ENCODE results near the gene SFXN2. TPM values are rescaled to one million over a fixed set of nuclear protein-coding genes. Genes with fewer than 3 reads are reported as not detected.

The SFXN2 gene
- total RNA-seq, 2 experiments from 2014 or later, result 38.1 to 45.1 TPM

GRCh38 chr10:102696736-102697135 lies 17.7 kb upstream of the SFXN2 start:
- Histone ChIP-seq H3K4me2 (ENCODE audit: low read length) (no peak overlapping the region), H3K9me3 (ENCODE audit: low read length) (no peaks in the 10 kb centered on the region), H2AFZ (ENCODE audit: low read length) (no peak overlapping the region), H3K36me3 (ENCODE audit: insufficient read depth, low read length) (peaks cover 49% of the 10 kb centered on the region), H3K9me2 (ENCODE audit: insufficient read depth, low read length) (no peaks in the 10 kb centered on the region), H3K4me3 (ENCODE audit: low read depth, low read length, poor library complexity, severe bottlenecking) (no peak overlapping the region), H3K4me1 (ENCODE audit: insufficient read depth, low read length, poor library complexity, severe bottlenecking) (no peaks in the 10 kb centered on the region), H4K20me1 (ENCODE audit: insufficient read depth, low read length) (no peaks in the 10 kb centered on the region), H3K27ac (ENCODE audit: low read depth, low read length, poor library complexity, severe bottlenecking) (no peak overlapping the region), H3K79me2 (ENCODE audit: insufficient read depth, low read depth, low read length) (no peaks in the 10 kb centered on the region)
- TF ChIP-seq CTCF (conservative IDR thresholded peaks at IDR 0.05; ENCODE audit: low read length) (no peak), EZH2phosphoT487 (IDR thresholded peaks at IDR 0.05; ENCODE audit: borderline replicate concordance, low read depth, low read length) (no peak)
- no TSS peak for BruUV-seq (replicated peaks)
- ChIA-PET POLR2A (interaction anchor here (0.9 kb wide), 1 partner anchor 14 kb away, joined by 8 read pairs; no protein-coding TSS in a partner anchor), CTCF (ENCODE audit: unreplicated experiment) (no interaction called here)
- intact Hi-C loops (cut with micrococcal nuclease; ENCODE audit: unreplicated experiment), result no loop called here
- no peak for DNase-seq (ENCODE audit: low spot score)

- no peak for DNase-seq (ENCODE audit: low spot score)
- POLR2A ChIA-PET, result interaction anchor here (0.9 to 1.6 kb wide), 5 partner anchors 11 to 267 kb away, joined by 3 to 6 read pairs (median 4); partner anchors contain the start of gene CUEDC2
Observed at GRCh38 chr10:102698894-102699293, 15.5 kb upstream of the SFXN2 start.

More at GRCh38 chr10:102698894-102699293, 15.5 kb upstream of the SFXN2 start:
- peaks cover 46% of the 10 kb centered on the region for H3K36me3 ChIP-seq (ENCODE audit: insufficient read depth, low read length)
- H3K4me3 ChIP-seq (ENCODE audit: low read depth, low read length, poor library complexity, severe bottlenecking), result no peak overlapping the region
- no peaks in the 10 kb centered on the region for H4K20me1 ChIP-seq (ENCODE audit: insufficient read depth, low read length)
- no peaks in the 10 kb centered on the region for H3K9me3 ChIP-seq (ENCODE audit: low read length)
- no peak overlapping the region for H2AFZ ChIP-seq (ENCODE audit: low read length)
- no peaks in the 10 kb centered on the region for H3K9me2 ChIP-seq (ENCODE audit: insufficient read depth, low read length)
- CTCF ChIA-PET (ENCODE audit: unreplicated experiment), result no interaction called here
- intact Hi-C loops (cut with micrococcal nuclease; ENCODE audit: unreplicated experiment), result no loop called here
- no peak for TF ChIP-seq EZH2phosphoT487 (IDR thresholded peaks at IDR 0.05; ENCODE audit: borderline replicate concordance, low read depth, low read length)
- no peak for TF ChIP-seq CTCF (conservative IDR thresholded peaks at IDR 0.05; ENCODE audit: low read length)
- H3K27ac ChIP-seq (ENCODE audit: low read depth, low read length, poor library complexity, severe bottlenecking), result no peak overlapping the region
- TSS peak; percentile 46 for BruUV-seq (replicated peaks)
- H3K79me2 ChIP-seq (ENCODE audit: insufficient read depth, low read depth, low read length), result no peaks in the 10 kb centered on the region
- H3K4me1 ChIP-seq (ENCODE audit: insufficient read depth, low read length, poor library complexity, severe bottlenecking), result no peaks in the 10 kb centered on the region
- H3K4me2 ChIP-seq (ENCODE audit: low read length), result no peak overlapping the region
